Measurements from ENCODE around the gene MYO1E. TPM values are rescaled to one million over a fixed set of nuclear protein-coding genes. Genes with fewer than 3 reads are reported as not detected.
A peak's percentile ranks its signal among the peaks of the same experiment; 100 is the strongest.

MYO1E gene
- total and polyA plus RNA-seq, 2 of the 8 experiments (the other 6 are each of a cell fraction or from before 2014, with no cell fraction given): 19.6 to 142 TPM

GRCh38 chr15:59185725-59186124 is 186.9 kb downstream of the MYO1E start:
- Histone ChIP-seq H2AK5ac (ENCODE audit: low read depth, low read length) (no peak overlapping the region), H3K56ac (replicated peaks; ENCODE audit: insufficient read length, low read depth, low read length) (no peak overlapping the region), H3K27ac (ENCODE audit: low read depth, low read length) (no peak overlapping the region), H3K36me3 (ENCODE audit: control insufficient read depth in 2 of 4, insufficient read depth in 4 of 4, low read length in 3 of 4) (peaks cover 6 to 53% (median 22%) of the 10 kb centered on the region in 4 experiments; a peak in 7 of 8 replicates), H4K20me1 (replicated peaks in 1 of 2; ENCODE audit: control insufficient read depth in 1 of 2, insufficient read depth in 2 of 2, low read length in 2 of 2) (no peaks in the 10 kb centered on the region), H3K9me3 (ENCODE audit: insufficient read depth in 2 of 2, low read depth in 1 of 2, low read length in 1 of 2) (peaks cover 3 to 4% of the 10 kb centered on the region in 2 experiments; a peak in 1 of 4 replicates), H3K18ac (ENCODE audit: extremely low read depth, low read length) (no peak overlapping the region), H3K14ac (ENCODE audit: insufficient read length) (no peak overlapping the region), H2BK12ac (ENCODE audit: low read depth, low read length) (no peak overlapping the region), H3K4ac (replicated peaks; ENCODE audit: insufficient read length, low read depth, low read length) (no peak overlapping the region), H4K8ac (ENCODE audit: extremely low read depth, insufficient read depth, low read length) (no peak overlapping the region), H3K23ac (ENCODE audit: insufficient read length) (no peak overlapping the region), H2BK120ac (replicated peaks; ENCODE audit: low read depth, low read length) (no peak overlapping the region), H3K79me2 (ENCODE audit: control insufficient read depth in 1 of 2, insufficient read depth in 2 of 2, low read length in 2 of 2) (no peaks in the 10 kb centered on the region), H3K23me2 (ENCODE audit: low read depth, low read length) (no peaks in the 10 kb centered on the region), H3K4me2 (ENCODE audit: insufficient read depth in 1 of 2, low read depth in 2 of 2, low read length in 2 of 2) (no peak overlapping the region), H2BK15ac (ENCODE audit: low read length) (no peak overlapping the region), H2BK5ac (ENCODE audit: low read depth, low read length) (no peak overlapping the region), H2BK20ac (ENCODE audit: low read length) (no peak overlapping the region), H3K79me1 (ENCODE audit: low read depth, low read length) (no peaks in the 10 kb centered on the region), H3K27me3 (replicated peaks in 1 of 4; ENCODE audit: control insufficient read depth in 3 of 4, extremely low read depth in 1 of 4, insufficient read depth in 3 of 4, low read length in 3 of 4) (no peaks in the 10 kb centered on the region), H3K4me3 (ENCODE audit: extremely low read depth in 1 of 4, insufficient read depth in 2 of 4, low read depth in 3 of 4, low read length in 4 of 4) (no peak overlapping the region), H2AFZ (ENCODE audit: low read length) (no peak overlapping the region), H4K91ac (replicated peaks; ENCODE audit: insufficient read length, low read length) (no peak overlapping the region), H4K5ac (ENCODE audit: insufficient read length, low read depth, low read length) (no peak overlapping the region), H3K9ac (replicated peaks in 1 of 4; ENCODE audit: extremely low read depth in 1 of 4, low read depth in 3 of 4, low read length in 3 of 4) (no peak overlapping the region), H3K4me1 (replicated peaks in 1 of 4; ENCODE audit: control insufficient read depth in 3 of 4, insufficient read depth in 4 of 4, low read length in 3 of 4) (no peaks in the 10 kb centered on the region)
- ChIA-PET POLR2A (ENCODE audit: partially characterized antibody) (no interaction called here), CTCF (ENCODE audit: partially characterized antibody) (interaction anchor here (0.8 to 2.5 kb wide), 7 partner anchors 10 to 49 kb away, joined by 3 to 14 read pairs (median 4); no protein-coding TSS in a partner anchor)
- no peak for DNase-seq (ENCODE audit: low read depth in 1 of 2, low spot score in 2 of 2)
- TF ChIP-seq USF2 (IDR thresholded peaks at IDR 0.05; ENCODE audit: low read length) (no peak), CEBPB (IDR thresholded peaks at IDR 0.05; ENCODE audit: low read depth, low read length) (no peak), CTCF (IDR thresholded peaks at IDR 0.05; ENCODE audit: control extremely low read depth in 1 of 3, insufficient read depth in 1 of 3, low read depth in 1 of 3, low read length in 3 of 3) (peak in 2 of 3 experiments; percentile 12 to 33; a peak in 2 of 4 replicates), RAD21 (IDR thresholded peaks at IDR 0.05 in 1 of 2, conservative IDR thresholded peaks at IDR 0.05 in 1 of 2; ENCODE audit: low read depth in 2 of 2, low read length in 2 of 2) (peak; percentile 10 to 30; a peak in 1 of 4 replicates), SIX5 (IDR thresholded peaks at IDR 0.05; ENCODE audit: low read depth, low read length) (no peak)
- FAIRE-seq: no peak
- 73% methylated on average over 2 of the region's 2 CpGs; no CpG with 5 or more reads in 1 of the 2 experiments for WGBS, 2 experiments (ENCODE audit: extremely low coverage in 1 of 2, insufficient coverage in 1 of 2, insufficient read length in 1 of 2, insufficient replicate concordance in 2 of 2, low coverage in 1 of 2, low lambda C conversion rate in 2 of 2, missing lambda C conversion rate in 1 of 2)
